ENCODE data around the gene AUTS2.

- TF ChIP-seq JUNB (CRISPR knock-in tag; conservative IDR thresholded peaks at IDR 0.05): no peak
- no peak for TF ChIP-seq ARID4B (CRISPR knock-in tag; IDR thresholded peaks at IDR 0.05)
- TF ChIP-seq POLR2A (conservative IDR thresholded peaks at IDR 0.05): no peak
- TF ChIP-seq FOXM1 (IDR thresholded peaks at IDR 0.05; ENCODE audit: low read depth): no peak
- no peak for TF ChIP-seq FOXM1 (CRISPR knock-in tag; IDR thresholded peaks at IDR 0.05; ENCODE audit: low read depth)
- no peak for TF ChIP-seq CTCF (IDR thresholded peaks at IDR 0.05 in 2 of 3, conservative IDR thresholded peaks at IDR 0.05 in 1 of 3; ENCODE audit: insufficient read depth in 2 of 3, low read depth in 1 of 3, low read length in 3 of 3)
- no peak for TF ChIP-seq NR4A1 (CRISPR knock-in tag; IDR thresholded peaks at IDR 0.05)
- TF ChIP-seq NR4A1 (tag; IDR thresholded peaks at IDR 0.05): no peak
- no peak for TF ChIP-seq FOXP1 (CRISPR knock-in tag; IDR thresholded peaks at IDR 0.05)
- TF ChIP-seq ATF3 (IDR thresholded peaks at IDR 0.05): no peak
- TF ChIP-seq ATF3 (CRISPR knock-in tag; conservative IDR thresholded peaks at IDR 0.05): no peak
- TF ChIP-seq UBTF (IDR thresholded peaks at IDR 0.05; ENCODE audit: borderline replicate concordance in 1 of 2, low read depth in 2 of 2, low read length in 2 of 2): no peak
Observed at GRCh38 chr7:70632400-70632799, 1034.1 kb downstream of the AUTS2 start.
